ENCODE results near the gene HOPX. TPM values are rescaled to one million over a fixed set of nuclear protein-coding genes. Genes with fewer than 3 reads are reported as not detected.

HOPX gene
- total and polyA plus RNA-seq, 8 donors = 1.2 to 79.1 (median 48.2) TPM; not detected in 1

GRCh38 chr4:56662782-56663468 is 18.2 kb downstream of the HOPX start:
- no peaks in the 10 kb centered on the region for H3K9me3 ChIP-seq
- no peak for DNase-seq
- intact Hi-C loops (cut with DNase I; ENCODE audit: low total_unique reads) = no loop called here
- peaks cover 0 to 9% (median 6%) of the 10 kb centered on the region in 4 donors for H3K4me1 ChIP-seq
- TF ChIP-seq EP300 (IDR thresholded peaks at IDR 0.05) (no peak), CTCF (IDR thresholded peaks at IDR 0.05) (no peak), POLR2AphosphoS5 (IDR thresholded peaks at IDR 0.05) (no peak), POLR2A (IDR thresholded peaks at IDR 0.05) (no peak)
- peaks cover 0 to 9% (median 0%) of the 10 kb centered on the region in 3 donors for H3K27me3 ChIP-seq
- H3K36me3 ChIP-seq = no peaks in the 10 kb centered on the region
- no peak overlapping the region for H3K27ac ChIP-seq
- 67 to 88% (median 81%) methylated on average over 3 of the region's 3 CpGs for WGBS, 5 donors
- no peak overlapping the region for H3K4me3 ChIP-seq

- TF ChIP-seq CTCF (IDR thresholded peaks at IDR 0.05) = no peak
- no peak for TF ChIP-seq POLR2AphosphoS5 (IDR thresholded peaks at IDR 0.05)
- no peak for TF ChIP-seq EP300 (IDR thresholded peaks at IDR 0.05)
- TF ChIP-seq POLR2A (IDR thresholded peaks at IDR 0.05) = no peak
- Histone ChIP-seq H3K36me3 (no peaks in the 10 kb centered on the region), H3K9me3 (no peaks in the 10 kb centered on the region), H3K4me1 (peaks cover 14 to 25% (median 22%) of the 10 kb centered on the region in 4 donors), H3K27ac (no peak overlapping the region), H3K4me3 (no peak overlapping the region), H3K27me3 (peaks cover 0 to 39% (median 21%) of the 10 kb centered on the region in 3 donors)
- 93 to 96% (median 95%) methylated on average over 1 of the region's 1 CpG for WGBS, 5 donors
- DNase-seq = no peak
- intact Hi-C loops (cut with DNase I; ENCODE audit: low total_unique reads) = no loop called here
These were observed 21.1 kb downstream of the HOPX start for GRCh38 chr4:56659946-56660345.

- Histone ChIP-seq H3K27ac (peak overlapping the region in 1 of 5 donors; percentile 11), H3K36me3 (no peaks in the 10 kb centered on the region), H3K4me1 (peaks cover 22 to 39% (median 32%) of the 10 kb centered on the region in 4 donors), H3K4me3 (no peak overlapping the region), H3K27me3 (peaks cover 0 to 51% (median 21%) of the 10 kb centered on the region in 3 donors), H3K9me3 (no peaks in the 10 kb centered on the region)
- no peak for TF ChIP-seq POLR2AphosphoS5 (IDR thresholded peaks at IDR 0.05)
- TF ChIP-seq EP300 (IDR thresholded peaks at IDR 0.05) = no peak
- no peak for TF ChIP-seq POLR2A (IDR thresholded peaks at IDR 0.05)
- no peak for TF ChIP-seq CTCF (IDR thresholded peaks at IDR 0.05)
- no peak for DNase-seq
- WGBS, 5 donors = 39 to 56% (median 51%) methylated on average over 3 of the region's 3 CpGs
- intact Hi-C loops (cut with DNase I; ENCODE audit: low total_unique reads) = no loop called here
These were observed 22.6 kb downstream of the HOPX start for GRCh38 chr4:56658528-56658927.

GRCh38 chr4:56657818-56658217 is 23.3 kb downstream of the HOPX start:
- peaks cover 22 to 45% (median 32%) of the 10 kb centered on the region in 4 donors for H3K4me1 ChIP-seq
- H3K4me3 ChIP-seq = no peak overlapping the region
- no peaks in the 10 kb centered on the region for H3K9me3 ChIP-seq
- TF ChIP-seq CTCF (IDR thresholded peaks at IDR 0.05) (no peak), POLR2AphosphoS5 (IDR thresholded peaks at IDR 0.05) (no peak), POLR2A (IDR thresholded peaks at IDR 0.05) (no peak), EP300 (IDR thresholded peaks at IDR 0.05) (no peak)
- H3K27me3 ChIP-seq = peaks cover 0 to 53% (median 21%) of the 10 kb centered on the region in 3 donors
- H3K36me3 ChIP-seq = no peaks in the 10 kb centered on the region
- WGBS, 5 donors = 90 to 95% (median 91%) methylated on average over 4 of the region's 4 CpGs
- intact Hi-C loops (cut with DNase I; ENCODE audit: low total_unique reads) = no loop called here
- H3K27ac ChIP-seq = no peak overlapping the region
- DNase-seq = no peak

Measured in stomach (tissue), 9 donors.